Progenitor cell of endocrine pancreas (in vitro differentiated cells): Measurements from ENCODE around the gene VWA2. TPM values are rescaled to one million over a fixed set of nuclear protein-coding genes. Genes with fewer than 3 reads are reported as not detected.

Source experiments
- DNase-seq: peaks from one replicate; pipeline ENCODE4 v3.0.0; 2021; ENCODE audit warnings: low spot score; ENCODE audit not compliant: unreplicated experiment
- H3K27ac Mint-ChIP-seq: 2 replicates; pipeline ENCODE4 v1.8.0; 2021; ENCODE audit warnings: mild to moderate bottlenecking, moderate library complexity, mixed read lengths
- H3K27me3 Mint-ChIP-seq: 2 replicates; pipeline ENCODE4 v1.8.0; 2021; ENCODE audit warnings: mixed read lengths
- H3K36me3 Mint-ChIP-seq: 2 replicates; pipeline ENCODE4 v1.8.0; 2022; ENCODE audit warnings: mixed read lengths; ENCODE audit not compliant: insufficient read depth
- H3K4me1 Mint-ChIP-seq: 2 replicates; pipeline ENCODE4 v1.8.0; 2021; ENCODE audit warnings: low read depth, mixed read lengths
- H3K4me3 Mint-ChIP-seq: 2 replicates; pipeline ENCODE4 v1.8.0; 2021; ENCODE audit warnings: low read depth, mild to moderate bottlenecking, moderate library complexity, mixed read lengths
- H3K9me3 Mint-ChIP-seq: 2 replicates; pipeline ENCODE4 v1.8.0; 2021; ENCODE audit warnings: low read depth, mixed read lengths
- total RNA-seq: library from RNA; stranded (reverse); gene quantifications from 2 replicates; pipeline ENCODE4 v1.2.1, GENCODE V29; 2021
- TF ChIP-seq, protein P1 (sequence below): fragments of 200-600 bp; sonication (generic); IDR thresholded peaks from one replicate; pipeline ENCODE4 v1.5.0; 2021; ENCODE audit warnings: antibody characterized with exemption, mild to moderate bottlenecking; ENCODE audit not compliant: unreplicated experiment

The VWA2 gene
- total RNA-seq, 1 donor from 2014 or later: 12.4 TPM

DNA sequence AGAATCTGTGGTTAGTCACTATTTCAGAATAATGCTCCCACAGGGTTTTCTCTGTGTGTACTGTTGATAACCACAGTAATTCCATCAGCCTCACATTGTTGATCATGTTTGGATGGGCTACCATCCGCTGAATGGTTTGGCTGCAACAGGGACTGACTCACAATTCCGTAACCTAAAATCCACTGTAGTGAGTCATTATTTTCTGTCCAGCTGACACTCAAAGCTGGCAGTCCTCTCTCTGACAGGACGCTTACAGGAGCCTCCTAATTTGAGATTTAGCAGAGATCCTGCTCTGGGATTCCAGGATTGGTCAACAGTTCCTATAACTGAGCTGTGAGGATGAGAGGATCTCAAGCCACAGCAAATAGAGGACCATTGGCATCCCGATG is 32.7 kb downstream of the VWA2 start:
- Mint-ChIP-seq H3K36me3 (no peaks in the 10 kb centered on the region), H3K27me3 (no peaks in the 10 kb centered on the region), H3K4me3 (no peak overlapping the region), H3K27ac (no peak overlapping the region), H3K9me3 (no peaks in the 10 kb centered on the region), H3K4me1 (peaks cover 11% of the 10 kb centered on the region)
- TF ChIP-seq, protein P1, sequence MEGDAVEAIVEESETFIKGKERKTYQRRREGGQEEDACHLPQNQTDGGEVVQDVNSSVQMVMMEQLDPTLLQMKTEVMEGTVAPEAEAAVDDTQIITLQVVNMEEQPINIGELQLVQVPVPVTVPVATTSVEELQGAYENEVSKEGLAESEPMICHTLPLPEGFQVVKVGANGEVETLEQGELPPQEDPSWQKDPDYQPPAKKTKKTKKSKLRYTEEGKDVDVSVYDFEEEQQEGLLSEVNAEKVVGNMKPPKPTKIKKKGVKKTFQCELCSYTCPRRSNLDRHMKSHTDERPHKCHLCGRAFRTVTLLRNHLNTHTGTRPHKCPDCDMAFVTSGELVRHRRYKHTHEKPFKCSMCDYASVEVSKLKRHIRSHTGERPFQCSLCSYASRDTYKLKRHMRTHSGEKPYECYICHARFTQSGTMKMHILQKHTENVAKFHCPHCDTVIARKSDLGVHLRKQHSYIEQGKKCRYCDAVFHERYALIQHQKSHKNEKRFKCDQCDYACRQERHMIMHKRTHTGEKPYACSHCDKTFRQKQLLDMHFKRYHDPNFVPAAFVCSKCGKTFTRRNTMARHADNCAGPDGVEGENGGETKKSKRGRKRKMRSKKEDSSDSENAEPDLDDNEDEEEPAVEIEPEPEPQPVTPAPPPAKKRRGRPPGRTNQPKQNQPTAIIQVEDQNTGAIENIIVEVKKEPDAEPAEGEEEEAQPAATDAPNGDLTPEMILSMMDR: no peak
- no peak for DNase-seq

DNA sequence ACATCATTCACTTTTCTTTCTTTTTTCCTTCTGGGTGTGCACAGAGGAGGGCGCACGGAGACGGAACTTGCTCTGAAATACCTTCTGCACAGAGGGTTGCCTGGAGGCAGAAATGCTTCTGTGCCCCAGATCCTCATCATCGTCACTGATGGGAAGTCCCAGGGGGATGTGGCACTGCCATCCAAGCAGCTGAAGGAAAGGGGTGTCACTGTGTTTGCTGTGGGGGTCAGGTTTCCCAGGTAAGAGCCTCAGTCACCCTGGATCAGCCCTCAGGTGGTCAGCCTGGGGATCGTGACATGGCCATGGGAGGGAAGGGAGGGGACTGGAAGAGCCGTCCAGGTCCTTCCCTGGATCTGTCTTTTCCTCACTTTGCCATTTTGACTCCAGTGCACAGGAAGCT is 33.6 kb downstream of the VWA2 start:
- Mint-ChIP-seq H3K36me3 (no peaks in the 10 kb centered on the region), H3K4me1 (peaks cover 10% of the 10 kb centered on the region), H3K4me3 (no peak overlapping the region), H3K27ac (no peak overlapping the region), H3K27me3 (no peaks in the 10 kb centered on the region), H3K9me3 (no peaks in the 10 kb centered on the region)
- TF ChIP-seq, protein P1: no peak
- no peak for DNase-seq

- H3K4me3 Mint-ChIP-seq: no peak overlapping the region
Observed at GRCh38 chr10:114273910-114274309, 34.9 kb downstream of the VWA2 start.

DNA sequence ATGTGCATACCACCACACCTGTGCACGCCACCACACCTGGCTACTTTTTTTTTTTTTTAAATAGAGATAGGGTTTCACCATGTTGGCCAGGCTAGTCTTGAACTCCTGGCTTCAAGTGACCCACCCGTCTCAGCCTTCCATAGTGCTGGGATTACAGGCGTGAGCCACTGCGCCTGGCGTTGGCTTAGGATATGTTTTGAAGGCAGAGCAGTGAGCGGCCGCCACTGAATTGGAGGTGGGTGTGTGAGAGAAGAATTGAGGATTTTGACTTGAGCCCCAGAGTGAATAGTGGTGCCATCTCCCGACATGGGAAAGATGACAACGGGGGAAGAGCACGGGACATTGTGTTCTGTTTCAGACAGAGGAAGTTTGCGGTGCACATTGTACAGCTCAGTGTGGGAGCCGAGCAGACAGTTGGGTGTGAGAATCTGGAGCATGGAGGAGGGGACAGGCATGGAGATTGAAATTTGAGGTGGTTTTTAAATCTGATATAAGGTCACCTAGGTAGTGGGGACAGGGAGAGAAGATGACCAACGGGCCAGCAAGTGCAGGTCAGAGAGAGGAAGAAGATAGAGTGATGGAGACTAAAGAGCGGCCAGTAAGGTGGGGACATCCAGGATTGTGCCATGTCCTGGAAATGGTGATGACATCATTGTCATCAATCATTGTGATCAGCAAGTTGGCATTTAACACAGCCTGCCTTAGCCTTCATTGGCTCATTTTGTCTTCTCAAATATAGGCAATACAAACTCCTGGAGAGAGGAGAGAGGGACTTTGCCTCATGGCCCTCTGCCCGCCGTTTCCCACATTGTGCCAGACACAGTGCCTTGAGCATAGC is 35.8 kb downstream of the VWA2 start:
- H3K27ac Mint-ChIP-seq: no peak overlapping the region
- no peaks in the 10 kb centered on the region for H3K36me3 Mint-ChIP-seq
- H3K4me3 Mint-ChIP-seq: no peak overlapping the region
- TF ChIP-seq, protein P1: no peak
- no peaks in the 10 kb centered on the region for H3K27me3 Mint-ChIP-seq
- peaks cover 10% of the 10 kb centered on the region for H3K4me1 Mint-ChIP-seq
- DNase-seq: no peak
- no peaks in the 10 kb centered on the region for H3K9me3 Mint-ChIP-seq

More at GRCh38 chr10:114273910-114274309, 34.9 kb downstream of the VWA2 start:
- TF ChIP-seq, protein P1: no peak
- no peak overlapping the region for H3K27ac Mint-ChIP-seq
- no peak for DNase-seq
- peaks cover 10% of the 10 kb centered on the region for H3K4me1 Mint-ChIP-seq
- H3K9me3 Mint-ChIP-seq: no peaks in the 10 kb centered on the region
- no peaks in the 10 kb centered on the region for H3K27me3 Mint-ChIP-seq
- H3K36me3 Mint-ChIP-seq: no peaks in the 10 kb centered on the region

DNA sequence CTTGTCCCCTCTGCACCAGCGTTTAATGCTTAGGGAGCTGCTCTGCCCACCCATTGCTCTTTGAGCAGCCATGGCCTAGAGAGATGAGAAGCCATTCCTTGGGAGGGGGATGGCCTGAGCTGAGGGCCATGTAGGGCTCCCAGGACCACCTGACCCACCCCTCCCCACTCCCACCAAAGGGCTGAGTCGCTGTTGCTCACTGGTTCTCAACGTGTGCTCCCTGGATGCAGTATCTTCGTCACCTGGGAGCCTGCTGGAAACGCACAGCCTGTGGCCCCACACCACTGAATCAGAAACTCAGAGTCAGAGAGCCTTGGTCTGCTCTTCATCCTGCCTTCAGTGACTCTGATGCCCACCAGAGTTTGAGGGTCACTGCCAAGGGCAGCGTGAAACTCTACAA is 37.0 kb downstream of the VWA2 start:
- peaks cover 4% of the 10 kb centered on the region for H3K4me1 Mint-ChIP-seq
- TF ChIP-seq, protein P1: no peak
- no peak overlapping the region for H3K27ac Mint-ChIP-seq
- no peaks in the 10 kb centered on the region for H3K36me3 Mint-ChIP-seq
- no peak for DNase-seq
- no peaks in the 10 kb centered on the region for H3K27me3 Mint-ChIP-seq
- H3K9me3 Mint-ChIP-seq: no peaks in the 10 kb centered on the region
- H3K4me3 Mint-ChIP-seq: no peak overlapping the region
